ENCODE results near the gene MZT2B. TPM values are rescaled to one million over a fixed set of nuclear protein-coding genes. Genes with fewer than 3 reads are reported as not detected.
"Not testable (repeated sequence)": the region's sequence is repeated elsewhere in the genome, so short reads cannot be mapped to it uniquely, and the experiment has no call there.

The MZT2B gene
- total RNA-seq, 2 experiments from 2014 or later, result 229 to 254 TPM

GRCh38 chr2:130162968-130163367, 19.1 kb upstream of the MZT2B start:
- DNase-seq, result no peak
- Histone ChIP-seq H3K4me1 (ENCODE audit: insufficient read depth, low read length) (no peaks in the 10 kb centered on the region), H3K27ac (ENCODE audit: low read depth in 1 of 2, low read length in 2 of 2) (no peak overlapping the region), H3K36me3 (ENCODE audit: insufficient read depth, low read length) (peaks cover 53% of the 10 kb centered on the region), H3K4me3 (ENCODE audit: low read length) (no peak overlapping the region), H3K27me3 (ENCODE audit: control insufficient read depth in 1 of 2, insufficient read depth in 2 of 2, low read length in 2 of 2) (no peaks in the 10 kb centered on the region), H3K9me3 (ENCODE audit: control insufficient read depth in 1 of 2, insufficient read depth in 1 of 2, low read length in 2 of 2) (no peaks in the 10 kb centered on the region)
- POLR2A ChIA-PET, result no interaction called here
- H3K27ac Mint-ChIP-seq, result no peak overlapping the region
- no peaks in the 10 kb centered on the region for H3K27me3 Mint-ChIP-seq
- no peaks in the 10 kb centered on the region for H3K4me1 Mint-ChIP-seq (ENCODE audit: low read depth)
- no peak for ATAC-seq (ENCODE audit: poor library complexity)
- no peak overlapping the region for H3K4me3 Mint-ChIP-seq
- H3K36me3 Mint-ChIP-seq (ENCODE audit: low read depth), result peaks cover 76% of the 10 kb centered on the region
- H3K9me3 Mint-ChIP-seq, result no peaks in the 10 kb centered on the region
- intact Hi-C loops (cut with DNase I, micrococcal nuclease), result no loop called here
- no peak for TF ChIP-seq CTCF (IDR thresholded peaks at IDR 0.05)
- CTCF ChIA-PET, result no interaction called here

GRCh38 chr2:130165293-130166016, 16.6 kb upstream of the MZT2B start:
- Mint-ChIP-seq H3K36me3 (ENCODE audit: low read depth) (peaks cover 74% of the 10 kb centered on the region), H3K27ac (no peak overlapping the region), H3K4me1 (ENCODE audit: low read depth) (no peaks in the 10 kb centered on the region), H3K9me3 (no peaks in the 10 kb centered on the region), H3K27me3 (no peaks in the 10 kb centered on the region), H3K4me3 (no peak overlapping the region)
- ATAC-seq (ENCODE audit: poor library complexity) (no peak), DNase-seq (no peak)
- Histone ChIP-seq H3K4me1 (ENCODE audit: insufficient read depth, low read length) (no peaks in the 10 kb centered on the region), H3K9me3 (ENCODE audit: control insufficient read depth in 1 of 2, insufficient read depth in 1 of 2, low read length in 2 of 2) (no peaks in the 10 kb centered on the region), H3K27ac (ENCODE audit: low read depth in 1 of 2, low read length in 2 of 2) (no peak overlapping the region), H3K36me3 (ENCODE audit: insufficient read depth, low read length) (peaks cover 58% of the 10 kb centered on the region), H3K27me3 (ENCODE audit: control insufficient read depth in 1 of 2, insufficient read depth in 2 of 2, low read length in 2 of 2) (no peaks in the 10 kb centered on the region), H3K4me3 (ENCODE audit: low read length) (no peak overlapping the region)
- ChIA-PET POLR2A (no interaction called here), CTCF (no interaction called here)
- no peak for TF ChIP-seq CTCF (IDR thresholded peaks at IDR 0.05)
- intact Hi-C loops (cut with DNase I, micrococcal nuclease), result no loop called here

- H3K4me3 ChIP-seq (ENCODE audit: low read length); H3K9me3 Mint-ChIP-seq; H3K4me1 ChIP-seq (ENCODE audit: insufficient read depth, low read length); H3K27me3 ChIP-seq (ENCODE audit: control insufficient read depth in 1 of 2, insufficient read depth in 2 of 2, low read length in 2 of 2); CTCF ChIA-PET; H3K9me3 ChIP-seq (ENCODE audit: control insufficient read depth in 1 of 2, insufficient read depth in 1 of 2, low read length in 2 of 2); POLR2A ChIA-PET; H3K27ac ChIP-seq (ENCODE audit: low read depth in 1 of 2, low read length in 2 of 2); DNase-seq; H3K4me3 Mint-ChIP-seq; H3K27ac Mint-ChIP-seq; H3K4me1 Mint-ChIP-seq (ENCODE audit: low read depth); ATAC-seq (ENCODE audit: poor library complexity); intact Hi-C loops (cut with DNase I, micrococcal nuclease); H3K27me3 Mint-ChIP-seq: not testable (repeated sequence)
- peaks cover 72% of the 10 kb centered on the region for H3K36me3 Mint-ChIP-seq (ENCODE audit: low read depth)
- H3K36me3 ChIP-seq (ENCODE audit: insufficient read depth, low read length), result peaks cover 62% of the 10 kb centered on the region
These were observed 15.5 kb upstream of the MZT2B start for GRCh38 chr2:130166611-130167010.

- ATAC-seq (ENCODE audit: poor library complexity); CTCF ChIA-PET; H3K4me1 ChIP-seq (ENCODE audit: insufficient read depth, low read length); DNase-seq; intact Hi-C loops (cut with DNase I, micrococcal nuclease); H3K4me1 Mint-ChIP-seq (ENCODE audit: low read depth); H3K4me3 Mint-ChIP-seq; H3K27me3 ChIP-seq (ENCODE audit: control insufficient read depth in 1 of 2, insufficient read depth in 2 of 2, low read length in 2 of 2); H3K27me3 Mint-ChIP-seq; H3K4me3 ChIP-seq (ENCODE audit: low read length); H3K27ac Mint-ChIP-seq; H3K9me3 ChIP-seq (ENCODE audit: control insufficient read depth in 1 of 2, insufficient read depth in 1 of 2, low read length in 2 of 2); H3K27ac ChIP-seq (ENCODE audit: low read depth in 1 of 2, low read length in 2 of 2); POLR2A ChIA-PET; H3K9me3 Mint-ChIP-seq: not testable (repeated sequence)
- H3K36me3 Mint-ChIP-seq (ENCODE audit: low read depth), result peaks cover 84% of the 10 kb centered on the region
- peaks cover 68% of the 10 kb centered on the region for H3K36me3 ChIP-seq (ENCODE audit: insufficient read depth, low read length)
These were observed 12.9 kb upstream of the MZT2B start for GRCh38 chr2:130169163-130169562.

Data from CD4-positive, alpha-beta T cell (primary cell).